ENCODE data around the gene MYCBPAP. TPM values are rescaled to one million over a fixed set of nuclear protein-coding genes. Genes with fewer than 3 reads are reported as not detected.
A peak's percentile ranks its signal among the peaks of the same experiment; 100 is the strongest.

MYCBPAP gene
- total RNA-seq, 1 donor from 2014 or later: 0.26 TPM

DNA sequence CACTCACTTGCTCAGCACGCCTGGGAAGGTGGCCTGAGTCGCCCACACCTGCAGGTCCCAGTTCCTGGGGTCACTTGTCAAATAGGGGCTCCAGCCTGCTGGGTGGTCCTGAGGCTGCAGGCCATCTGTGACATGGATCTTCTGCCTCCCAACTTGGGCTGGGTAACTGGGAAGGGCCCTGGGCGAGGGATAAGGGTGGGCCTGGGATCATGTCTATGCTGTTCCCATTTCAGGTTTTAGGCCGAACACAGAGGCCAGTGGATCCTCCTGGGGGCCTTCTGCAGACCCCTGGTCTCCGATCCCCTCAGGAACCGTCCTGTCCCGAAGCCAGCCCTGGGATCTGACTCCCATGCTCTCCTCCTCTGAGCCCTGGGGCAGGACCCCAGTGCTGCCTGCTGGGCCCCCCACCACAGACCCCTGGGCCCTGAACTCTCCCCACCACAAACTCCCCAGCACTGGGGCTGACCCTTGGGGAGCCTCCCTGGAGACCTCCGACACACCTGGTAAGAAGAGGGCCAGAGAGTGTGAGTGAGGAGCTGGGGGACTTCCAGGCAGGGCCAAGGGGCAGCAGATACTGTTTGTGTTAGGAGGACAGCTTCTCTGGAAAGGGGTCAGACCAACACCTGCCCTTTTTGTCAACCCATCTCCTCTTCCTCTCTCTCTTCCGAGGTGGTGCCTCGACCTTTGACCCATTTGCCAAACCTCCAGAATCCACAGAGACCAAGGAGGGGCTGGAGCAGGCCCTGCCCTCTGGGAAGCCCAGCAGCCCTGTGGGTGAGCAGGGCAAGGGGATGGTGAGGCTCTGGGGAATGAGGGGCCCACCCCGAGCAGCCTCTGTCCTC, 32.5 kb downstream of the MYCBPAP start:
- Histone ChIP-seq H3K36me3 (ENCODE audit: control insufficient read depth, insufficient read depth, low read length) (peaks cover 26% of the 10 kb centered on the region), H3K4me3 (ENCODE audit: low read depth, low read length) (no peak overlapping the region), H3K27me3 (ENCODE audit: control insufficient read depth, insufficient read depth, low read length) (no peaks in the 10 kb centered on the region)
- FAIRE-seq (no peak), DNase-seq (ENCODE audit: low read depth) (no peak)
- TF ChIP-seq, protein P1, sequence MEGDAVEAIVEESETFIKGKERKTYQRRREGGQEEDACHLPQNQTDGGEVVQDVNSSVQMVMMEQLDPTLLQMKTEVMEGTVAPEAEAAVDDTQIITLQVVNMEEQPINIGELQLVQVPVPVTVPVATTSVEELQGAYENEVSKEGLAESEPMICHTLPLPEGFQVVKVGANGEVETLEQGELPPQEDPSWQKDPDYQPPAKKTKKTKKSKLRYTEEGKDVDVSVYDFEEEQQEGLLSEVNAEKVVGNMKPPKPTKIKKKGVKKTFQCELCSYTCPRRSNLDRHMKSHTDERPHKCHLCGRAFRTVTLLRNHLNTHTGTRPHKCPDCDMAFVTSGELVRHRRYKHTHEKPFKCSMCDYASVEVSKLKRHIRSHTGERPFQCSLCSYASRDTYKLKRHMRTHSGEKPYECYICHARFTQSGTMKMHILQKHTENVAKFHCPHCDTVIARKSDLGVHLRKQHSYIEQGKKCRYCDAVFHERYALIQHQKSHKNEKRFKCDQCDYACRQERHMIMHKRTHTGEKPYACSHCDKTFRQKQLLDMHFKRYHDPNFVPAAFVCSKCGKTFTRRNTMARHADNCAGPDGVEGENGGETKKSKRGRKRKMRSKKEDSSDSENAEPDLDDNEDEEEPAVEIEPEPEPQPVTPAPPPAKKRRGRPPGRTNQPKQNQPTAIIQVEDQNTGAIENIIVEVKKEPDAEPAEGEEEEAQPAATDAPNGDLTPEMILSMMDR (IDR thresholded peaks at IDR 0.05; ENCODE audit: insufficient read depth, low read length, severe bottlenecking): no peak

GRCh38 chr17:50541402-50541715, 33.1 kb downstream of the MYCBPAP start:
- Histone ChIP-seq H3K4me3 (ENCODE audit: low read depth, low read length) (no peak overlapping the region), H3K36me3 (ENCODE audit: control insufficient read depth, insufficient read depth, low read length) (peaks cover 25% of the 10 kb centered on the region), H3K27me3 (ENCODE audit: control insufficient read depth, insufficient read depth, low read length) (no peaks in the 10 kb centered on the region)
- TF ChIP-seq, protein P1 (IDR thresholded peaks at IDR 0.05; ENCODE audit: insufficient read depth, low read length, severe bottlenecking): no peak
- FAIRE-seq (no peak), DNase-seq (ENCODE audit: low read depth) (no peak)

- FAIRE-seq (no peak), DNase-seq (ENCODE audit: low read depth) (peak; percentile 48)
- TF ChIP-seq, protein P1 (IDR thresholded peaks at IDR 0.05; ENCODE audit: insufficient read depth, low read length, severe bottlenecking): peak; percentile 24
Observed at GRCh38 chr17:50541716-50542688, 33.8 kb downstream of the MYCBPAP start.

DNA sequence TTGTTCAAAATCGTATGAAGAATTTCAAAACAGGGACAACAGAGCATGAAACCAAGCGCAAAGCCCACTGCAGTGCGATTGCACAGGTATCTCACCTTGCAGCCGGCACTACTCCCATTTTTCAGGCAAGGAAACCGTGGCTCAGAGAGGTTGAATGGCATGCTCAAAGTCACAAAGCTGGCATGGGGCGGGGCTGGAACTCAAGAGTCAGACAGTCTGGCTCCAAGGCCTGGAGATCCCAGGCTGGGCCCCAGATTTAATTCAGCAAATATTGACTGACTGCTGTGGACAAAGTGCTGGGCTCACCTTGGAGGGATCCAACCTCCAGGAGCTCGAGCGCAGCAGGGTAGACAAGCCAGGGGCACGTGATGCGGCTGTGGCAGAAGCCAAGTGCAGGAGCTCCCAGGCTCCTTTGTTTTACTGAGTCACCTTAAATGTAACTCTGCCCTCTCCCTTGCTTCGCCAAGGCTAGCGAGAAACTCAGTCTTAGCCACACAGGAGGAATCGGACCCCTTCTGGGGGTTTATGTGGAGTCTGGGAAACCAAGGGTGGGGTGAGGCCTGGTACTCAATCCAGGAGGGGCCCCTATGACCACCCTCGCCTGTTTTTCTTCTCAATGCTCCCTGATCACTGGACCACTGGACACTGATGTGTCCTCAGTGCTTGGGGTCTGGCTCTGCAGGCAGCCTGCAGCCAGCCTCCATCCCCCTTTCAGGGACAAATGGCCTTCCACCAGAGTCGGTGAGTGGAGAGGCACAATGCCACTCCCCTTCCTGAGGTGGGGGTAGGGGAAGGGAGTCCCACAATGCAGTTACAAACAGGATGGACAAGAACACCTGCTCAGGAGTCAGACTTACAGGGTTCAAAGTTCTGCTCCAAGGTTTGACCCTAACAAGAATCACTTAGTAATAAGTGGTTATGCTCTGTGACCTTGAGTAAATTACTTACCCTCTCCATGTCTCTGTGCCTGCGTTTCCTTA, 34.8 kb downstream of the MYCBPAP start:
- TF ChIP-seq, protein P1 (IDR thresholded peaks at IDR 0.05; ENCODE audit: insufficient read depth, low read length, severe bottlenecking): no peak
- H3K27me3 ChIP-seq (ENCODE audit: control insufficient read depth, insufficient read depth, low read length): no peaks in the 10 kb centered on the region
- DNase-seq (ENCODE audit: low read depth) (peak; percentile 59), FAIRE-seq (no peak)
- peaks cover 16% of the 10 kb centered on the region for H3K36me3 ChIP-seq (ENCODE audit: control insufficient read depth, insufficient read depth, low read length)
- no peak overlapping the region for H3K4me3 ChIP-seq (ENCODE audit: low read depth, low read length)

More at GRCh38 chr17:50541716-50542688, 33.8 kb downstream of the MYCBPAP start:
- Histone ChIP-seq H3K27me3 (ENCODE audit: control insufficient read depth, insufficient read depth, low read length) (no peaks in the 10 kb centered on the region), H3K4me3 (ENCODE audit: low read depth, low read length) (peak overlapping the region; percentile 17), H3K36me3 (ENCODE audit: control insufficient read depth, insufficient read depth, low read length) (peaks cover 24% of the 10 kb centered on the region)

DNA sequence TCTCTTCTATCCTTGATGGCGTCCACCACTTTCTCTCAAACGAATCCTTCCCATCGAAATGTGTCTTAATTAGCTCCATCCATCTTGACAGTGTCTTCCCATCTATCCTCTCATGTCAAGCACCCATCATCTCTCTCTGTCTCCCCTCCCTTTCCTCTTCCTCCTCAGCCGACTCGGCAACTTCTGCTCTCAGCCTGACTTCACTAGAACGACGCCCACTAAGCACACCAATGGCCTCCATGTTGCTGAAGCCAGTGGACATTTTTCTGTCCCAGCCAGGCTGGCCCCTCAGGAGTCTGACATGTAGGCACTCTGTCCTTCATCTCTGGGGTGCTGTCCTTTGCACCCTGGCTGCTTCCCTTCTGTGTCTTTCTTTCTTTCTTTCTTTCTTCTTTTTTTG, 36.3 kb downstream of the MYCBPAP start:
- no peak overlapping the region for H3K4me3 ChIP-seq (ENCODE audit: low read depth, low read length)
- H3K36me3 ChIP-seq (ENCODE audit: control insufficient read depth, insufficient read depth, low read length): peaks cover 8% of the 10 kb centered on the region
- DNase-seq (ENCODE audit: low read depth) (no peak), FAIRE-seq (no peak)
- TF ChIP-seq, protein P1 (IDR thresholded peaks at IDR 0.05; ENCODE audit: insufficient read depth, low read length, severe bottlenecking): no peak
- no peaks in the 10 kb centered on the region for H3K27me3 ChIP-seq (ENCODE audit: control insufficient read depth, insufficient read depth, low read length)
